Kidney epithelial cell (primary cell): ENCODE results near the gene FAM53C. TPM values are rescaled to one million over a fixed set of nuclear protein-coding genes. Genes with fewer than 3 reads are reported as not detected.

Experiments
- DNase-seq: peaks from one replicate; pipeline ENCODE4 v3.0.0-alpha.2; 2010; ENCODE audit warnings: low read depth
- H3K27me3 ChIP-seq: 2 replicates; pipeline ENCODE4 v1.6.0; 2011; ENCODE audit warnings: low read length; ENCODE audit not compliant: control insufficient read depth, insufficient read depth
- H3K36me3 ChIP-seq: 2 replicates; pipeline ENCODE4 v1.5.1; 2011; ENCODE audit warnings: low read length; ENCODE audit not compliant: control insufficient read depth, insufficient read depth
- H3K4me3 ChIP-seq: 2 replicates; pipeline ENCODE4 v1.5.1; 2011; ENCODE audit warnings: low read depth, mild to moderate bottlenecking, control low read depth, low read length
- total RNA-seq: library from RNA; depleted of rRNA; stranded (reverse); fragments of >200 nt; gene quantifications from 2 replicates; pipeline ENCODE4 v1.2.3, GENCODE V29; 2015
- TF ChIP-seq, protein P1 (sequence below): IDR thresholded peaks from 2 replicates; pipeline ENCODE4 v1.5.1; 2011; ENCODE audit warnings: mild to moderate bottlenecking, moderate library complexity, low read length, control low read depth, inconsistent platforms; ENCODE audit not compliant: insufficient read depth, poor library complexity, severe bottlenecking

The FAM53C gene
- total RNA-seq, 1 donor from 2014 or later, result 26.3 TPM

DNA sequence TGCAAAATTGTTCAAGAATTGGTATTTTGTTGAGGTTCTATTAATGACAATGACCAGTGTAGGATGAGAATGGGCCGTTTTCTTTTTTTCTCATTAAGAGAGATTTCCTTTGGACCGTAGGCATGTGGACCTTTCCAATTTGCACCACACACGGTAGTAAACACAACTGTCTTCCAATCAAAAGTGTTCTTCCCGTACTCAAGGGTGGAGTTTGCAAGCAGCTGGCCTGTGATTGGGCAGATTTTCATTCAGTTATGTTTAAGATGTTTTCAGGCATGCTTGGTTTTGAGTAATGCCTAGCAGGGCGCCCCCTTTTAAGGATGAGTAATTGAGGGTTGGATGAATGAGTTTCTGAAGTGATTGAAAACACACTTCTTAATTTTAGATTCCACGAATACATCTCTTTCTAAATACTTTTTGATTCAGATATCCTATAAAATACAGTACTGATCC is 16.9 kb downstream of the FAM53C start:
- no peak for DNase-seq
- Histone ChIP-seq H3K27me3 (no peaks in the 10 kb centered on the region), H3K4me3 (no peak overlapping the region), H3K36me3 (no peaks in the 10 kb centered on the region)
- TF ChIP-seq, protein P1, sequence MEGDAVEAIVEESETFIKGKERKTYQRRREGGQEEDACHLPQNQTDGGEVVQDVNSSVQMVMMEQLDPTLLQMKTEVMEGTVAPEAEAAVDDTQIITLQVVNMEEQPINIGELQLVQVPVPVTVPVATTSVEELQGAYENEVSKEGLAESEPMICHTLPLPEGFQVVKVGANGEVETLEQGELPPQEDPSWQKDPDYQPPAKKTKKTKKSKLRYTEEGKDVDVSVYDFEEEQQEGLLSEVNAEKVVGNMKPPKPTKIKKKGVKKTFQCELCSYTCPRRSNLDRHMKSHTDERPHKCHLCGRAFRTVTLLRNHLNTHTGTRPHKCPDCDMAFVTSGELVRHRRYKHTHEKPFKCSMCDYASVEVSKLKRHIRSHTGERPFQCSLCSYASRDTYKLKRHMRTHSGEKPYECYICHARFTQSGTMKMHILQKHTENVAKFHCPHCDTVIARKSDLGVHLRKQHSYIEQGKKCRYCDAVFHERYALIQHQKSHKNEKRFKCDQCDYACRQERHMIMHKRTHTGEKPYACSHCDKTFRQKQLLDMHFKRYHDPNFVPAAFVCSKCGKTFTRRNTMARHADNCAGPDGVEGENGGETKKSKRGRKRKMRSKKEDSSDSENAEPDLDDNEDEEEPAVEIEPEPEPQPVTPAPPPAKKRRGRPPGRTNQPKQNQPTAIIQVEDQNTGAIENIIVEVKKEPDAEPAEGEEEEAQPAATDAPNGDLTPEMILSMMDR, result no peak

DNA sequence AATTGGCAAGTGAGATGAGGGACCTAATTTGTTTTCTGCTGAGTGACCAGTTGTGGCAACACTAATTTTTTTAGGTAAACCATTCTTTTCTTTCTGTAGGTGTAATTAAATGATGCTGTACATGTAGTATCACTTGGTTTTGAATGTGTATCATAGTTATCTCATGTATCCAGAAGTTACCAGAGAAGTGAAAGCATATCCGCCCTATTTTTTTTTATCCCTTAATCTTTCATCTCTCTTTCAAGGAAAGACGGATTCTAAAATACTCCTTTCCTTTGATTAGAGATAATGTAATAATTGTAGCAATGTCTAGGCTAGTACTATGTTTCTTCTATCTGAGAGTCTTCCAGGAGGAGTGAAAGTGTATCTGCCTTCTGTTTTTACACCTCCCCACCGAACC is 21.6 kb downstream of the FAM53C start:
- Histone ChIP-seq H3K36me3 (no peaks in the 10 kb centered on the region), H3K4me3 (no peak overlapping the region), H3K27me3 (no peaks in the 10 kb centered on the region)
- TF ChIP-seq, protein P1, result no peak
- no peak for DNase-seq

DNA sequence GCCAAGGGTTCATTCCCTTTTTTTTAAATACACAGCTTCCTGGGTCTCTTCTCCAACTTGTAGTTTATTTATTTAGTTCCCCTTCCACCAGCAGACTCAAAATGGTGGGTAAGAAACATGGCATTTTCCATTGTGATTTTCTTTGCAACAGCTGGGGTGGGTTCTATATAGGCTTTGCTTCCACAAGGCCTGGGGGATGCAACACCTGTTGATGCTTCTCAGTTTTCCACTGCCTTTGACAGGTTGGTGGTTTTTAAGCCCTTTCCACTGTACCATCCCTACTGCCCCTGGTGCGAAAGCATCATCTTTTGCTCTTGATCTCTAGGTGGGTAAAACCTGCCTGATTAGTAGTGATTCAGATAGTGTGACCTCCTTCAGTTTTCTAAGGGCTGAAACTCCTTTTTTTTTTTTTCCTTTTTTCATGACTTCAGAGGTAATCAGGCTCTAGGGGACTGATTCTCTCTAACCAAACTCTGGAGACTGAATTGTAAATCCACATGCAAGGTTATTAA is 22.9 kb downstream of the FAM53C start:
- H3K36me3 ChIP-seq, result no peaks in the 10 kb centered on the region
- no peak overlapping the region for H3K4me3 ChIP-seq
- TF ChIP-seq, protein P1, result no peak
- no peaks in the 10 kb centered on the region for H3K27me3 ChIP-seq
- DNase-seq, result no peak

GRCh38 chr5:138364576-138364975 is 26.5 kb downstream of the FAM53C start:
- Histone ChIP-seq H3K27me3 (no peaks in the 10 kb centered on the region), H3K36me3 (no peaks in the 10 kb centered on the region), H3K4me3 (no peak overlapping the region)
- DNase-seq, result no peak
- TF ChIP-seq, protein P1, result no peak

DNA sequence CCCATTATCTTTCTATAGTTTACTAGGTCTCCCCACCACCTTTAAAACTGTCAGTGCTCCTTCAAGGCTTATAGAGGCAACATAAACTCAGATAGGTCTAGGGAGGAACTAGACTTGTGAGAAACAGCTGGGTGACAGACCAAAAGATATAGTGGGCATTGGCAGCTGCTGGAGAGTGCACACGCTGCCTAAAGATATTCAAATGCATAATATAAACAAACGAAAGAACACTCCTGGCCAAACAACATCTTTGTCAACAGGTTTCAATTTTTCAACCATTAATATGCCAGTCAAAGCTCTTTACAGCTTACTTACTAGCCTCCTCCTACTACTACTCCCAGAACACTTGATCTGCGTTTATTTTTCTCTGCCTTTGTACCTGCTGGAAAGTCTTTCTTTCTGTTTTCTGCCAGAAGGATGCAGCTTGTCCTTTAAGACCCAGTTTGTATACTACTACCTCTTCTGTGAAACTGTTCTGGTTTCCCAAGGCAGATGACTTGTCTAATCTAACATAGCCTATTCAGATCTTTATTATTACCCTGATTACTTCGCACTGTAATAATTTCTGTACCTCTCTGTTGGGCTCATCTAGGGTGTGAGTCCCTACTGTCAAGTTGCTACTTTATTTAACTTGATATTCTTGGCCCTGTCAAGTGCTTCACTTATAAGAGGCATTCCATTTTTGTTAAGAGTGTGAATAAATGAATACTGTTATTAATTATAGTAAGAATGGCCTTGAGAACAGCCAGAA is 28.7 kb downstream of the FAM53C start:
- TF ChIP-seq, protein P1, result no peak
- Histone ChIP-seq H3K27me3 (no peaks in the 10 kb centered on the region), H3K36me3 (no peaks in the 10 kb centered on the region), H3K4me3 (no peak overlapping the region)
- no peak for DNase-seq
